Left hindlimb (tissue), 1 donor: ENCODE results near the gene PPM1B.
A peak's percentile ranks its signal among the peaks of the same experiment; 100 is the strongest.
"Not testable (repeated sequence)": the region's sequence is repeated elsewhere in the genome, so short reads cannot be mapped to it uniquely, and the experiment has no call there.

ENCODE experiments used
- DNase-seq: peaks from one replicate; pipeline ENCODE4 v3.0.0-alpha.2; 2018

PPM1B gene

DNA sequence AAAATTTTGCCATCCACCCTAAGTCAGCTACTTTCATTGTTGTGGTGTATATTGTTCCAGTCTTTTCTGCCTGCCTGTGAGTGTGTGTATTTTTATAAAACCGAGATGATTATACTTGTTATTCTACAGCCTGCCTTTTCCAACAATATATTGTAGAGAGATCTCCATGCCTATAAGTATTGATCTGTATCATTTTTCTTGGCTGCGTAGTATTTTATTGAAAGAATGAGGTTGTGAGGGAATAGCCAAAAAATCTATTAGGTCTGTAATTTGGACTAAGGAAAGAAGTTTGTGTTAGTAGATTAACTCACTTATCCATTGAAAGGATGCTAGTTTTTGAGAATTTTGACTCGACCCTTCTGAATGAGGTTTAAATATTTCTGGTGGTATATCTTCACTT, 34.9 kb downstream of the PPM1B start:
- DNase-seq: no peak

DNA sequence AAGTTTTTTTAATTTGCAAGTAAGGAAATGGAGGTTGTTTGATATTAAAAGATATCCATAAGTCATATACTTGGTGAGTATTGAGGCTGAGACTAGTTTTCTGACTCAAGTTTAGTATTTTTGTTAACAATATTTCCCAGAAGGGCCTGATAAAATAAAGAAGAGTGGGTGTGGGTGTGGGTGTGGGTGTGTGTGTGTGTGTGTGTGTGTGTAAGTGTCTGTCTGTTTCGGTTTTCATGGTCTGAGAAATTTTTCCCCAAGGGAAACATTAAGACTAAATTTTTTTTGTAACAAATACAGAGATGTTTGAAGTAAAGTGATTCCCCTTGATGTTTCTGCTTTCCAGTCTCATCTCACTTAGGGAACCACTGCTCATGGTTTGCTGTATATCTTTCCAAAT, 36.5 kb downstream of the PPM1B start:
- DNase-seq: no peak

DNA sequence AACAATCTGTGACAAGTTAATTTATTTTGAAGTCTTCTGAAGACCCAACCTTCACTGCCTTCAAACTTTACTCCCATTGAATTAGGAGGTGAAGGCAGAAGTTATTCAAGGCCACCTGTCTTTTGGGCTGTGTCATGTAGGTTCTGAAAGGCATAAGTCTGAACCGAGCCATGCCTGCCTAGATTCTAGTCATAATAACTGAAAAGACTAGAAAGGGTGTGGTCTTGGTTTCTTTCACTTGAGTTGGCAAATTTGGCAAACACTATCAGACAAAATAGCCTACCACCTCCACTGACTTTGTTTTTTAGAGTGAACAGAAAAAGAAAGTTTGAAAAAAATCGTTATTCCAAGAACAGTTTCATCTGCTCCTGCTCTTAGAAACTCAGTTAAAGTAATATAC, 38.4 kb downstream of the PPM1B start:
- no peak for DNase-seq

DNA sequence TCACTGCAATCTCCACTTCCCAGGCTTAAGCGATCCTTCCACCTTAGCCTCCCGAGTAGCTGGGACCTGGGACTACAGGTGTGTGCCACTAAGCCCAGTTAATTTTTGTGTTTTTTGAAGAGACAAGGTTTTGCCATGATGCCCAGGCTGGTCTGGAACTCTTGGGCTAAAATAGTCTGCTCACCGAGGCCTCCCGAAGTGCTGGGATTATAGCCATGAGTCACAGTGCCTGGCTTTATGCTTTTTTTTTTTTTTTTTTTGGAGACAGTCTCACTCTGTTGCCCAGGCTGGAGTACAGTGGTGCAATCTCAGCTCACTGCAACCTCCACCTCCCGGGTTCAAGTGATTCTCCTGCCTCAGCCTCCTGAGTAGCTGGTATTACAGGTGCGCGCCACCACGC, 39.0 kb downstream of the PPM1B start:
- DNase-seq: not testable (repeated sequence)

DNA sequence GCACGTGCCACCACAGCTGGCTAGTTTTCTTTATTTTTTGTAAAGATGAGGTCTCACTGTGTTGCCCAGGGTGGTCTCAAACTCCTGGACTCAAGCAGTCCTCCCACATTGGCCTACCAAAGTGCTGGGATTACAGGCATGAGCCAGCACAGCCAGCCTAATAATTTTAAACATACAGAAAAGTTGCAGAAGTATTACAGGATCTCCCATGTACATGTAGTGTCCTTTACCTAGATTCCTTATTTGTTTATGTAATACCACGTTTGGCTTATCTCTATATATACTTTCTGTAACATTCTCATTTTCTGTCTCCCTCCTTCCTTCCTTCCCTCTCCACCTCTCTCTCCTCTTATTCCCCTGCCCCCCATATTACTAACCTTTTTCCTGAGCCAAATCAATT, 41.7 kb downstream of the PPM1B start:
- no peak for DNase-seq

DNA sequence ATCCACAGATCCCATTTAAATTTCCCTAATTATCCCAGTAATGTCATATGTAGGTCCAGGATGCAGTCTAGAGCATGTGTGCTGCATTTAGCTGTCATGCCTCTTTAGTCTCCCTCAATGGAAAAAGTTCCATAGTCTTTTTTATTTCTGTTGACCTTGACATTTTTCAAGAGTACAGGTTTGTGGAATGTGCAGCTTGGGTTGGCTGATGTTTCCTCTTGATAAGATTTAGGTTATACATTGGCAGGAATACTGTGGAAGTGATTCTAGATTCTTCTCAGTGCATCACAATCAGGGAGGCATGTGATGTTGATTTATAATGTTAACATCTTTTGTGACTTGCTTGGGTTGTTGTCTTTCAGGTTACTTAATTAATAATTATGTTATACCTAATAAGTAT, 42.5 kb downstream of the PPM1B start:
- DNase-seq: no peak

DNA sequence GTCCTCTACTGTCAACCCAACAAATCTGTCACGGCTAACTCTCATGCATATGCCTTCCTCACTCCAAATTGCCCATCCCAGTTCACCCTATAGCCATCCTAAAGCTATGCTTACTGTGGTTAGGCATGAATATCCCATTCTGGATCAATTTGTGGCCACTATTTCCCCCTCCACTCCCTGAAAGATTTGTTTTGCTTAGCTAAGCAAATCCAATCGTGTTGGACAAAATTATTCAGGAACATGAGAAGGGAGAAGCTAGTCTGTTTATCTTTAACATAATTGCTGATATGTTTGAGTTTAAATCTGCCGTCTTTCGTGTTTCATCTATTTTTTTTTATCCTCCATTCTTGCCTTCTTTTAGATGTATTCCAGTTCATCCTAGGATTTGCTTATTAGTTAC, 43.6 kb downstream of the PPM1B start:
- no peak for DNase-seq

DNA sequence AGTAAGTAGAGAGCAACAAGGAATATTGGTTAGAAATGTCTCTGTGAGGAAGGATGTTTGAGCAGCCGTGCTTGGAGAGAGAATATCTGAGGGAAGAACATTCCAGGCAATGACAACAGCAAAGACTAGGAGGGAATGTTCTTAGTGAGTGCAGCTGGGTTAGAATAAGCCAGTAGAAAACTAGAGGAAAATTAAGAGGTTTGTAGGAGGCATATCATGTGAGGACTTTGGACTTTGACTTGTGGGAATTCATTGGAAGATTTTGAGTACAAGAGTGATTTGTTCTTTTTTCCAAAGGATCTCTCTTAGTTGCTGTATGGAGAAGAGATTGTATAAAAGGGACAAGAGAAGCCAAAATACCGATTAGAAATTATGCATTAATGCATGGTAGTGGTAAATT, 47.2 kb downstream of the PPM1B start:
- no peak for DNase-seq

DNA sequence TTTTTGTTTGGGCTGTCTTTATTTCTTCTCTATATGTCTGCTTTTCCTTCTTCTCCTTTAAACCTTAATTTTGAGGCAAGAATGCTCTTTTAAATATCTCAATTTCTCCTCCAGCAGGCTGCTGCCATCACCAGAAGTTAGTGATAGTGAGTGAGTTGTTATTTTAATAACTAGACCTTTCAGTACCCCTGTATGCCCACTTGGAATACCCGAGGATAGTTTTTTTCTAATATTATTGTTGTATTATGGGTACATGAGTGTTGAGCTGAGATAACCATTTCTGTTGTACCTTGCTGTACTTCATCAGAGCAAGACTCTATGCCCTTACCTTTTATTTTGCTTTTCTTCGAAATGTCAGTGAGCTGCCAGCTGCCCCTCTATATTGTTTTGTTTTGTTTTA, 50.1 kb downstream of the PPM1B start:
- no peak for DNase-seq

DNA sequence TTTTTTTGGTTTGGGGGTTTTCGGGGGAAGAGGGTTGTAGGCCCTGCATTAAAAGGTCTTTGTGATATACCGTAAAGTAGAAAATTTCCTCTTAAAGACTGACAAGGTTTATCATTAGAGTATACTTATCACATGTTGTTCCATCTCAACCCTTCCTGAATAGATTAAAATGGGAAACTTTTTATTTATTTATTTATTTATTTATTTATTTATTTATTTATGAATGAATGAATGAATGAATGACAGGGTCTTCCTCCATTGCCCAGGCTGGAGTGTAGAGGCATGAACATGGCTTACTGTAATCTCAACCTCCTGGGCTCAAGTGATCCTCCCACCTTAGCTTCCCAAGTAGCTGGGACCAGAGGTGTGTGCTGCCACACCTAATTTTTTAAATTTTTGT, 58.1 kb downstream of the PPM1B start:
- DNase-seq: no peak

DNA sequence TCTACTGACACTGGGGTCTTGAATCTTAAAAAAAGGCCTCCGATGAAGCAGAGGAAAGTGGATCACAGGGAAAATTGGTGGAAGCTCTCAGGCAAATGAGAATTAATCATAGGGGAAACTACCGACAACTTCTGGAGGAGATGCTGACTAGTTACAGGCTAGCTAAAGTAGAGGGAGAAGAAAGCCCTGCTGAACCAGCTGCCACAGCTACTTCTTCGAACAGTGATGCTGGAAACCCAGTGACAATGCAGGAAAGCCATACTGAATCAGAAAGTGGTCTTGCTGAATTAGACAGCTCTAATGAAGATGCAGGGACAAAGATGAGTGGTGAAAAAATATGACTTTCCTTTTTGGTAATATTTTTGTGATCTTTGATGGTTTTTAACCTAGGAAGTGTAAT, 61.7 kb downstream of the PPM1B start:
- no peak for DNase-seq

DNA sequence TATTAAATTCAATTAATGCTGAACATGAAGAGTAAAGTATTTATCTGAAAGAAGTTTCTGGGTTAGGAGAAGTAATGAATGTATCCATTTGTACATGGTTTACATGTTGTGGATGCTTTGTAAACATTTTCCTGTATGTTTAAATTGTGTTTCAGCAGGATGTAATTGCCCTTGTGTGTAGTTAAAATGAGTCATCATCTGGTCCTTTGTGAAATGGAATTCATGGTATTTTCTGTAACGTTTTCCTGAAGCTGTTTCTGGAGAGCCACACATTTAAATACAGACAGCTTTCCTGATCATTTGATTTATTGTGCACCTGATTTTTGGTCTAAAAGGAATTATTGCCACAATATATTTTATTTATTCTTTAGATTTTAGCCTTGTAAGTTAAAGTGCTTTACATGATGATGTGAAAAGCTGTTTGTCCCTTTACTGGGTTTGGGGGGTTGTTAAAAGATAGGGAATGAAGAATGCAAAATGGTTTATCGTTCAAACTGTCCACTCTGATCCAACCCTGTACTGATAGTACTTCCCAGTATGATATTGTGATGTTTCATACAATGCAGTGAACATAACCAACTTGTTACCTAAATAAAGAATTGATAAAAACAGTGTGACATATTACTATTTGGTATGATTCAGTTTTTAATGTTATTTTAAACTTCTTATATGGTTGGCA, 64.9 kb downstream of the PPM1B start:
- no peak for DNase-seq

DNA sequence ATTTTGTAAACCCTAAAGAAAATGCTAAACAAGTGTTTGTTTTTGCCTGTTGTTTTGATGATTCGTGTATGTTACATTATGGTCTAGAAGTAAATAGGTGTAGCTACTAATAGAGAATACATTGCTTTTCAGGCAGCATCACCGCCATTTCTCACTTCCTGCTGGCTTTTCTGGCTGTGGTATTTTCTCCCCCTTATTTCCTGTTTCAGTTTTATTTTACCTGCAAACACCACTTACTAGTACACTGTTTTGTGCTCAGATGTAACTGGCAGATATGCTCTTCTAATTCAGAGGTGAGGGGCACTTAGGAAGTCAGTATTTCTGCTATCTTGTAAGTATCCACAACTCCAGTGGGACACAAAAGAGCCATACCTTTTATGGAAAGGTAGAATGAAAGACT, 68.5 kb downstream of the PPM1B start:
- DNase-seq: no peak

DNA sequence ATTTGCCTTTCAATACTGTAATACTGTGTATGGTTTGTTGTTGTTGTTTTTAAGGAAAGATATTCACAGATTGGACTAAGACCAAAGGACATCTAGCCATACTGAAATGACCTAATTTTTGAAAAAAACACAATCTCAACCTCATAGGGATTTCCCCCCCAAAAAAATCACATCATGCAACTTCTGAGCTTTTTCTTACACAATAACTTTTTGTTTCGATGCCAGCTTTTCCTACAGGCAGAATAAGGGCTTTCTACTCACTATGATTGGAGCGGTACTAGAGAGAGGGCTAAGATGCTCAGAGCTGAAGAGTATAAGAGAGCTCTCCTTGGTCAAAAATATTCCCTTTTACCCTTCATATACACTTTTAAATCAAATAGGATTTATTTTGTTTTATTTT, 74.2 kb downstream of the PPM1B start:
- DNase-seq: no peak

DNA sequence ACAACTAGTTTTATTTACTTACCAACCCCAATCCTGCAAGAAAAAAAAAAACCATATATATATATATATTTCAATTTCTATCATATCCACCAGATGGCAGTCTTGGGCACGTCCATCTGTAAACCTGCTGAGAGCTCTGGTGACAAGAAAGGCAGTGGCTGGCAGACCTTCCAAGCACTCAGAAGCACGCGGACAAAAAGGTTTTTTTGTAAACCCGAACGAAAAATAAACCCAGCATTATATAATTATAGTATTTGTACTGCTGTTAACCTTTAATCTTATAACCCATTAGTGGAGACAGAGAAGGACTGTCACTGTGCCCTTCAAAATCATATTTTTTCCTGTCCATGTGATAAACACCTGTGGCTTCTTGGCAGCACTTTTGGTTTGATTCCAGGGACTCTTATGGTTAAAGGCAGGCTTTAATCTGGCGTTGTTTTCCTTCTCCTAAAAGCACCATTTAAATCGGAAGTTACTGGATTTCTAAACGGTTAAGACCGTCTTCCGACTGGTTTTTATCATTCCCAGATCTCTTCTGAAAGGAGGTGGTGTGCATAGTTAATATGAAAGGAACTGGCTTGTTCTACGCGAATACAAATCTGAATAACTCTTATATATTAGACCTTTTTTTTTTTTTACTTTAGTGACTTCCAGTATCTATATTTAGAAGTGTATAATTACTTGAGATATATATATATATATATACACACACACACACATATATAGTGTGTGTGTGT, 75.6 kb downstream of the PPM1B start:
- peak; percentile 50 for DNase-seq

DNA sequence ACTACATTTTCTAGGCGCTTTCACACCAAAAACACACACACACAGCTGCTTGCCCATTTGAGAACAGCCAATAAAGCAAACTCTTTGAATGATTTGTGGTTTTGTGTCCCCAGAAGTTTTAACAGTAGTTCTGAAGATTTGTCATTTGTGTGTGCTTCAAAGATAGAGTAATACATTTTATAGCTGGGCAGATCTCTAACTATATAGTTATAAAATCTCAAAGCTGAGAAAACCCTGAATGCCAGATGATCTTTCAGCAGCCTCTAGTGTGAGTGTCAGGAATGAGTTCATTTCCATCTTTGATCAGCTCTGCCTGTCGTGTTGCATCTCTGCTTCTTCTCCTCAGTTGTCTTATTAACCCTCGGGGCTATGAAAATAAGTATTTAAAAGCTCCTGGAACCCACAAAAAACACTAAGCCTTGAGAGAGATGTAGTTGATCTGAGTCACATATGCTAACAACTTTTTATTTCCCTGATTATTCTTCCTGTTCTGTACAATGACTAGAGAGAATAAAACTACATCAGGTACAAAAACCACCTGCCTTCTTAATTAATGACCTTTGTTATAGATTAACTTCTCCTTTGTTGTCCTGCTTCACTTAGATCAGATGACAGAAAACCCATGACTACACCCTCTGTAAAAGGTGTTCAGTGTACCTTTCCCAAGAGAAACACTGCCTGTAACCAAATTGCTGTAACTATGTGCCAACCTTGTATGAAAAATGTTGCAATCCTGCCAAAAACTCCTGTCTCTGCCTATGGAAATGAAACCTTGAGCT, 76.6 kb downstream of the PPM1B start:
- no peak for DNase-seq

DNA sequence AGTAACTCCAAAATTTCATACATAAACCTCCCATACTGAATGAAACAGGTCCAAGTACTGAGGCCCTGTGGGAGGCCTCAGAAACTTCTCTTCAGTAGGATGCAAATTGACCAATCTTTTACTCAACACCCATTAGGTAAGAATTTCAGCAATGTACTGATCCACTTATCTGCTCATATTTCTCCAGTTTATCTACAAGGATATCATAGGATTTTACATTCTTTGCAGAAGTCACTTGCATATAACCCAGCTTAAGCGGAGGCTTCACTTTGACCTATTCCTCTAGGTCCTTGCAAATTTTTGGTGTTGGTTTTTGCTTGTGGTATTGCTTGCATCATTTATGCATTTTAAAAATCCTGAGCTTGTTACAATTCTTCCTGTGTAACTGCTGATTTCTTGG, 77.8 kb downstream of the PPM1B start:
- DNase-seq: no peak

DNA sequence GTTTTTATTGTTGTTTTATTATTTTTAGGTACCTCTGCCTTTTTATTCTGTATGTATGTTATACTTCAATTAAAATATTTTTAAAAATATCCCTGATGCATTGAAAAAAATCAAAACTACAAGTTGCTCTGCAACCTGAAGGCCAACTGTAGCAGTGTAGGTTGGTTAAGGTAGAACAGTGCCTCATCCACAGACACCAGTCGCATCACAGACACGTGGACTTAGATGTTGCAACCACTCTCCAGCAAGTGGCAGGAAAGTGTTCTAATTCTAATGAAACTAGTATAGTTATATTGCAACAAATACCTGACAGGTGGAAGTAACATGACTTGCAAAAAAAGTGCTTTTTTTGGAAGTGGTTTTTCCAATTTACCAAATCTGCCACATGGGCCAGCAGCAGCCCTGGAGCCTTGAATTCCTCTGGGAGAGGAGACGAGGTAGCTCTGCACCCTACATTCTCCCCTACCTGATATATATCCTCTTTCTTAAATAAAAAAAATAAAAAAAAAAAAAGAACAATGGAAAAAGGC, 78.2 kb downstream of the PPM1B start:
- DNase-seq: no peak

DNA sequence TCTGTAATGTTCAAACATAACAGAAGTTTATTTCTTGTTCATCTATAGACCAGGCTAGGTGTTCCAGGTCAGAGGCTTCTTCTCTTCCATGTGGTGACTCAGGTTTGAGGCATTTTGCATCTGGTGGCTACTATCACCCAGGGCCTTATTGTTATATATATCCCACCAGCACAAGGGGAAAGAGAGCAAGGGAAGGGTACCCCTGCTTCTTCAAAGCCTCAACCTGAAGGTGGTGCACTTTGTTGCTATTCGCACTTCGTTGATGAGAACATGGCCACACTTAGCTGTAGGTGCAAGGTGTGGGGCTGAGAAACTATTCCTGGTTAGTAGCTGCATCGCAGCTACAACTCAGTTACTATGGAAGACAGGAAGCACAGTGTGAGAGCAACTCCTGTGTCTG, 79.2 kb downstream of the PPM1B start:
- no peak for DNase-seq

DNA sequence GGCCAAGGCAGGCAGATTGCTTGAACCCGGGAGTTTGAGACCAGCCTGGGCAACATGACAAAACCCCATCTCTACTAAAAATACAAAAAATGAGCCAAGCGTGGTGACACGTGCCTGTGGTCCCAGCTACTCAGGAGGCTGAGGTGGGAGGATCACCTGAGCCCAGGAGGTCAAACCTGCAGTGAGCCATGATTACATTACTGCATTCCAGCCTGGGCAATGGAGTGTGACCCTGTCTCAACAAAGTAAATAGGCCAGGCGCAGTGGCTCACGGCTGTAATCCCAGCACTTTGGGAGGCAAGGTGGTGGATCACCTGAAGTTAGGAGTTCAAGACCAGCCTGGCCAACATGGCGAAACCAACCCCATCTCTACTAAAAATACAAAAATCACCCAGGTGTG, 80.6 kb downstream of the PPM1B start:
- DNase-seq: not testable (repeated sequence)

DNA sequence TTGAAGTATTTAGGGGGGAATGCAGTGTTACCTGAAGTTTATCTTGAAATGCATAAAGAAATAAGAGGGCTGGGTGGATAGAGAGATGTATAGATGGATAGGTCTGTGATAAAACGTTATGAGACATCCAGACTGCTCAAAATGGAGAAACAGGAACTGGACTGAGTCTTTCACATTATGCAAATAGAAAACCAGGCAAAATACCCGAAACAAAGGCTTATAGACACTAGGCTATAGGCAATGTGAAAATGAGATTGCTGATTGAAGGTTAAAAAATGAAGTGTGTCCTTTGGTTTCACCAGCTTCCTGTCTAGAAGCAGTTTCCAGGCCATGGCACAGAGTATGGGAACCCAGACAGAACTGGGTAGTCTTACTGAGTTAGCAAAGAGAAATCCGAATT, 81.7 kb downstream of the PPM1B start:
- DNase-seq: no peak

DNA sequence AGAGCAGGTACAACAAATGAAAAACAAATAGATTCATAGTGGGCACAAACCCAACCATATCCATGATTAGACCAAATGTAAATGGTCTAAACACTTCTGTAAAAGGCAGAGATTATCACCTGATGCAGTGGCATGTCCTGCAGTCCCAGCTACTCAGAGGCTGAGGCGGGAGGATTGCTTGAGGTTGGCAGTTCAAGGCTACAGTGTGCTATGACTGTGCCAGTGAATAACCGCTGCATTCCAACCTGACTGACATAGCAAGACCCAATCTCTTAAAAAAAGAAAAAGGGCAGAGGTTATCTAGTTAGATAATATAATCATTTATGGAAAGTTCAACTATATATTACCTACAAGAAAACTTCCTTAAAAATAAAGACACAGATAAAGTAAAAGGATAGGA, 85.3 kb downstream of the PPM1B start:
- DNase-seq: no peak

DNA sequence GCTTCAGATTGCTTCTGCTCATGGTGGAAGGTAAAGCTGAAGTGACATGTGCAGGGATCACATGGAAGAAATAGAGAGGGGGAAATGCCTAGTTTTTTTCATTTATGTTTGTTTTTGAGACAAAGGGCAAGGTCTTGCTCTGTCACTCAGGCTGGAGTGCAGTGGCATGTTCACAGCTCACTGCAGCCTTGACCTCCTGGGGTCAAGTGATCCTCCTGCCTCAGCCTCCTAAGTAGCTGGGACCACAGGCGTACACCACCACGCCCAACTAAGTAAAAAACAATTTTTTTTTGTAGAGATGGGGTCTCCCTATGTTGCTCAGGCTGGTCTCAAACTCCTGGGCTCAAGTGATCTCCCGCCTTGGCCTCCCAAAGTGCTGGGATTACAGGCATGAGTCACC, 87.0 kb downstream of the PPM1B start:
- DNase-seq: not testable (repeated sequence)

DNA sequence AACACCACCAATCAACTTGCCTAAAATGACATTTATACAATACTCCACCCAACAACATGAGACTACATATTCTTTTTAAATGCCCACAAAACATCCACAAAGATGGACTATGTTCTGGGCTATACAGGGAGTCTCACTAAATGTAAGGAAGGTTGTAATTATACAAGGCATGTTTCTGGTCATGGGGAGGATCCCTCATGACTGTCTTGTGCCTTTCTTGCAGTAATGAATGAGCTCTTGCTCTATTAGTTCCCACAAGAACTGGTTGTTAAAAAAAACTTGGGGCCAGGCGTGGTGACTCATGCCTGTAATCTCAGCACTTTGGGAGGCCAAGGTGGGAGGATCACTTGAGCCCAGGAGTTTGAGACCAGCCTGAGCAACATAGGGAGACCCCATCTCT, 89.1 kb downstream of the PPM1B start:
- not testable (repeated sequence) for DNase-seq
